Measurements from ENCODE around the gene EPAS1.

Gene EPAS1

GRCh38 chr2:46402874-46403273, 105.7 kb downstream of the EPAS1 start:
- in situ Hi-C loops (cut with MboI; ENCODE audit: low sequenced_read_pairs), result no loop called here

GRCh38 chr2:46404181-46404759, 107.1 kb downstream of the EPAS1 start:
- in situ Hi-C loops (cut with MboI; ENCODE audit: low sequenced_read_pairs), result no loop called here

GRCh38 chr2:46407852-46408455, 110.7 kb downstream of the EPAS1 start:
- in situ Hi-C loops (cut with MboI; ENCODE audit: low sequenced_read_pairs), result no loop called here

- in situ Hi-C loops (cut with MboI; ENCODE audit: low sequenced_read_pairs), result no loop called here
Measured at GRCh38 chr2:46409756-46410155, 112.5 kb downstream of the EPAS1 start.

- in situ Hi-C loops (cut with MboI; ENCODE audit: low sequenced_read_pairs), result no loop called here
Measured at GRCh38 chr2:46410273-46411244, 113.4 kb downstream of the EPAS1 start.

GRCh38 chr2:46411245-46411641, 114.0 kb downstream of the EPAS1 start:
- in situ Hi-C loops (cut with MboI; ENCODE audit: low sequenced_read_pairs), result no loop called here

DNA sequence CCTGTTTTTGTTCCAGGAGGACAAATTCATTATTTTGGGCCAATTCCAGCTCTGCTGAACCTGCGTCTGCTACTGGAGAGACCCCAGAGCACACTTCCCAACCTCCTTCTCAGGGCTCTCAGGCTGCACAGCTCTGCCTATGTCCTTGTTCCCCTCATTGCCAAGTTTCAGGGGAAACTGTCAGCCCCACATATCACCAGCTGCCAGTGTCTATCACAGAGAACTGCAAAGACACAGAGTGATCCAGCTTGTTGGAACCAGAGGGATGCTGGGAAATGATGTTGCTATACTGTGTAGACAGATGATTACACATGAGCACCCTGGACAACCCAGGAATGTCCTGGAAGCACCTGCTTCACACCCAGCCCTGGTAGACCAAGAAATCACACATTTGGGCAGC, 114.8 kb downstream of the EPAS1 start:
- in situ Hi-C loops (cut with MboI; ENCODE audit: low sequenced_read_pairs), result no loop called here

GRCh38 chr2:46413111-46413510, 115.9 kb downstream of the EPAS1 start:
- in situ Hi-C loops (cut with MboI; ENCODE audit: low sequenced_read_pairs), result no loop called here

DNA sequence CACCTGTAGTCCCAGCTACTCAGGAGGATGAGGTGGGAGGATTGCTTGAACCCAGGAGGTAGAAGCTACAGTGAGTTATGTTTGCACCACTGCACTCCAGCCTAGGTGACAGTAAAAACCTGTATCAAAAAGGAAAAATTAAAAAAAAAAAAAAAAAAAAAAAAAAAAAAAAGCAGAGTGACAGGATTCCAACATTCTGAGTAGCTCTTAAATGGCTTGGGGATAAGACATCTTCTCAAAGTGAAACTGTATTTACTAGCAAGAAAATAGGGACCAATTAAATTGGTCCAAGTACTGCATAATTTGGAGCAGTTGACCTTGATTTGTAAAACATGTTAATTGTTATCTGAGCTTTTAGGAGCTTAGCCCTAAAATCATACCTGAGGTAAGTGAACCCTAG, 116.4 kb downstream of the EPAS1 start:
- in situ Hi-C loops (cut with MboI; ENCODE audit: low sequenced_read_pairs), result no loop called here

GRCh38 chr2:46414701-46415100, 117.5 kb downstream of the EPAS1 start:
- in situ Hi-C loops (cut with MboI; ENCODE audit: low sequenced_read_pairs), result no loop called here

DNA sequence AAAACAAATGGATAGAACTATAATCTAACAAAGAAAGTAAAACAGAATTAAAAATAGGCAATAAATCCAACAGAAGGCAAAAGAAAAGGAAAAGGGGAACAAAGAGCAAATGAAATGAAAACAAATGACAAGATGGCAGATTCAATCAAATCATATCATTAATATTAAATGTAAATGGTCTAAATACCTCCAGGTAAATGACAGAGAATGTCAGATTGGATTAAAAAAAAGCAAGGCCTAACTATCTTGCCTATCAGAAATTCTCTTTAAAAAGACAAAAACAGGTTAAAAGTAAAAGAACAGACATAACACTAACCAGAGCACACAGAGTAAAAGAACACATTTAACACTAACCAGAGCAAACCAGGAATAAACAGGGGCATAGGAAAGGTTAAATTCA, 119.1 kb downstream of the EPAS1 start:
- in situ Hi-C loops (cut with MboI; ENCODE audit: low sequenced_read_pairs), result no loop called here

GRCh38 chr2:46416739-46417403, 119.7 kb downstream of the EPAS1 start:
- in situ Hi-C loops (cut with MboI; ENCODE audit: low sequenced_read_pairs), result no loop called here

DNA sequence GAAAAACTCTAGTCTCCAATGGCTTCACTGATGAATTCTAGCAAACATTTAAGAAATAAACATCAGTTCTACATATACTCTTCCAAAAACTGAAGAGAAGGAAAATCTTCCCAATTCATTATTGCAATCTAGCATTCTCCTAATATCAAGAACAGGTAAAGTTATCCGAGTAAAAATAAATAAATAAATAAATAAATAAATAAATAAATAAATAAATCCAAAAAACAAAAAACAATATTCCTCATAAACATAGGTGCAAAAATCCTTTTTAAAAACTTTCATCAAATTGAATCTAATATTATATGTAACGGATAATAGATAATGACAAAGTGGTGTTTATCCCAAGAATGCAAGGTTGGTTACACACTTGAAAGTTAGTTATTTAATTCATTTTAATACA, 123.7 kb downstream of the EPAS1 start:
- in situ Hi-C loops (cut with MboI; ENCODE audit: low sequenced_read_pairs), result no loop called here

GRCh38 chr2:46421361-46421760, 124.2 kb downstream of the EPAS1 start:
- in situ Hi-C loops (cut with MboI; ENCODE audit: low sequenced_read_pairs), result no loop called here

DNA sequence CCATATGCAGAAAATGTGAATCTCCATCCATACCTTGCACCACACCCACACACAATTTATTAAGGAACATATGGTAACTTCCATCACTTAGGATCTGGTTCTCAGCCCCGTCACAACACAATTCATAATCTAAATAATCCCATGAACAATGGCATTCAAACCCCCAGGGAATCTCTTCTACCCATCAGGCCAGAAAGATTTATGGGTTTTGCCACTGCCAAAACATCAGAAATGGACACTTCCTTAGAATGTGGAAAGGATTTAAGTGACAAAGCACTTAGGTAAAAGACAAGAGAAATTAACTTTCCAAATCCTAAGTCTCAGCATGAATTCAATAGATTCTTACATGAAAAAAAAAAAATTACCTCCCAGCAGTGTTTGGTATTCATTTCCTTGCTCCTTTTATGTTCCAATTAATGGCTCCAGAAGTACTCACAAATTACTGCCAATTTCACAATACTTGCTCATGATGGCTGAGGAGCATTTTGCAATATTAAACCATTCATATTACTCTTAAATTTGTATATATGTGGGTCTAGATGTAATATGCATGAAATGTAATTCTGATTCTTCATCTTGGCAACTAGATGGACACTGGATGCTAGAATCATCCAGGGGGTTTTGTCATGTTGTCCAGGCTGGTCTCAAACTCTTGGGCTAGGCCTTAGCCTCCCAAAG, 125.6 kb downstream of the EPAS1 start:
- in situ Hi-C loops (cut with MboI; ENCODE audit: low sequenced_read_pairs), result no loop called here

DNA sequence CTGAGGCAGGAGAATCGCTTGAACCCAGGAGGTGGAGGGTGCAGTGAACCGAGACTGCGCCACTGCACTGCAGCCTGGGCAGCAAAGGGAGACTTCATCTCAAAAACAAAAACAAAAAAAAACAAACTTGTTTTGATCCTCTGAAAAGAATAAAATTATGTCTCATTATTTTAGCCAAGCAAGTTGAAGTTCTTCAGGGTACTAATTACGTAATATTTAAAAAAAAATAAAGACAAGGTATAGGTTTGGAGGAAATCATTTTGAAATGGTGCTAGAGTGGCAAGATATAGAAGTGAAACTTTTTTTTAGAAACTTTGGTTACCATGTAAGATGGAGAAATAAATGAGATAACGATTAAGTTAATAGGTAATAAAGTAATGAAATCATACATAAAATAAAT, 127.7 kb downstream of the EPAS1 start:
- in situ Hi-C loops (cut with MboI; ENCODE audit: low sequenced_read_pairs), result no loop called here

DNA sequence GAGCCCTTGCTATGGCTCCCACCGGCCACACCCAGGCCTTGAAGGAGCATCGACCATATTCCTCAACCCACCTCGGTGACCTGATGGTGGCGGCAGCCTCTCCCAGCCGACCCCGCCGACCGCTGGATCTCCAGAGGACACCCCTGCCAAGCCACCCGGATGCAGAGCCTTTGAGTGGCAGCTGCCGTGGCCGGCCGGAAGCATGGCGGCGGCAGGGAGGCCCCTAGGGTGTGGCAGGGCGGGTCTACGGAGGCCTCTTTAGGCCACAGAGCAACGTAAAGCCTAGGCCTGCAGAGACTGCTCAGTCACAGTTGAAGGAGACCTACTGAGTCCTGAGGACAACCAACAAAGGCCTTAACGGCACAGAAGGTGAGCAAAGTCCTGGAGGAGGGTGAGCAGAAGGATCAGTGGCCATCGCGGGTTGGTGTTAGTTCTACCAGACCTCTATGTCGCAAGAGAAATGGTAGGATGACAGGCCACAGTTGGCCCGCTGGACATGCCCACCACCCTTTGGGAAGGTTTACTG, 131.8 kb downstream of the EPAS1 start:
- in situ Hi-C loops (cut with MboI; ENCODE audit: low sequenced_read_pairs), result no loop called here

DNA sequence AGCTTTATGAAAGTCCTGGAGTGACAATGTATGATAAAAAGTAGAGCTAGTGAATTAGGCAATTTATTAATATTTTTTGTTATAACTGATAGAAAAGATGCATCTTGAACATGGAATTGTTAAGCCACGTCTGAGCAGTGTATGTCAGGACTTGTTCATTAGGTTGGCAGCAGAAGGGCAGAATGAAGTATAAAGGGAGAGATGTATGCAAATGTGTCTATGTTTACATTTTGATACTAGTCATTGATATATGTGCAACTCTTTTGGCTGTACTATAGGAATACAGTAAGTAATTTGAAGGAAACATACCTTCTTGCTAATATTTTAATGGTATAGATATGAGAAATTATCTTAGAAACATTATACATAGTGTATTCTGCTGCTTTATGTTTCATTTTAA, 133.2 kb downstream of the EPAS1 start:
- in situ Hi-C loops (cut with MboI; ENCODE audit: low sequenced_read_pairs), result no loop called here

GRCh38 chr2:46430992-46431391, 133.8 kb downstream of the EPAS1 start:
- in situ Hi-C loops (cut with MboI; ENCODE audit: low sequenced_read_pairs), result no loop called here

DNA sequence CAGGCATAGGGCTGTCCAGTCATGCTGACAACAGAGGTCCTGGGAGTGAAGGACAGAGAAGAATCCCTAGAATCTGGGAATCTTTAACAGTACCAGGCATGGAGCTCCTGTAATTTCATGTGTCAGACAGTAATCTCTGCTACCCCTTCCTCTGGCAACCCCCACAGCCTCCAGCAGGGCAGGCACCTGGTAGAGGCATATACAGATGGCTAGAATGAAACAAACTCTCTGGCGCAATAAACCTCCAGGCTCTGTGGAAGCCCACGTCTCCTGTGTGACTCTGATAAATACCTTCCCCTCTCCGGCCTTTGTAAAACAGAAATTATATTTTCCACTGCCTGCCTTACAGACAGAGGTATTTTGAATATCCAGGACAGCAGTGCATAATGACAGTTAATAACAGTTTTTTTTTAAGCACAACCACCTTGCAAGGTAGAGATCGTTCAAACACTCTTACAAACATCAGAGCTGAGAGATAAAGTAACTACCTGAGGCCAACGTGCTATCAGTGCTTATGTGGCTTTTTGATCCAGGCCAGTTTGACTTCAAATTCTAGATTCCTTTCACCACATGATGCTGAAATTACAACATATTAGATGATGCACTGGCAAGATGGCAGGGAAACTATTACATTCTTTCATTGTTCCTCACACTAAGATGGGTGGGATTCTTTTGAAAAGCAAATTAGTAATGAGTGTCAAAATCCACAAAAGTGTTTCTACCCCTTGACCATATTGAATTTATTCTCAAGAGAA, 134.5 kb downstream of the EPAS1 start:
- in situ Hi-C loops (cut with MboI; ENCODE audit: low sequenced_read_pairs), result no loop called here

All from HL-60/S4 (cell line).